ENCODE results near the gene CNEP1R1. TPM values are rescaled to one million over a fixed set of nuclear protein-coding genes. Genes with fewer than 3 reads are reported as not detected.

CNEP1R1 gene
- total RNA-seq, 1 experiment from 2014 or later, result 13.8 TPM

DNA sequence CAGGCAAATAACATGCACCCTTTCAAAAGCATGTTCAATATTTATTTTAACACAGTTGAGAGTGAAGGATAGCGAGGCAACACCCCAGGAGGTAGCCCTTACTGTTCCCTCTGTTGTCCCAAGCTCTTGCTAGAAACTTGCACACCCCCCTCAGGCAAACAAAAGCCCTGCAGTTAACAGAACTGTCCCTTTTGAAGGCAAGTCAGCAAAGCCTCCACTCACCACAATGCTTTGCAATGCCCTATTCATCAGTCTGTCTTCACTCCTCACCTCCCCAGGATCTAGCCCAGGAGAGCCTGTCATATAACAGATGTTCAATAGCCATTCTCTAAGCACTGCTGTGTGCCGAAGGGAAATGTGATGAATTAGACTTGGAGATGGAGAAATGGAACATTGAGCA is 3.5 kb upstream of the CNEP1R1 start:
- CTCF ChIA-PET, result interaction anchor here (1.0 to 2.7 kb wide), 6 partner anchors 13 to 377 kb away, joined by 3 to 16 read pairs (median 4); no protein-coding TSS in a partner anchor
- DNase-seq (ENCODE audit: low spot score) (peak; percentile 42), ATAC-seq (peak; percentile 35)
- Mint-ChIP-seq H3K36me3 (no peaks in the 10 kb centered on the region), H3K27me3 (ENCODE audit: low read depth) (no peaks in the 10 kb centered on the region), H3K4me1 (peaks cover 16% of the 10 kb centered on the region), H3K9me3 (no peaks in the 10 kb centered on the region), H3K27ac (no peak overlapping the region), H3K4me3 (no peak overlapping the region; the same call in 1 of the 2 replicates)
- POLR2A ChIA-PET, result no interaction called here
- no peak for TF ChIP-seq ZNF121 (CRISPR knock-in tag; IDR thresholded peaks at IDR 0.05)
- TF ChIP-seq IRF2 (CRISPR knock-in tag; IDR thresholded peaks at IDR 0.05; ENCODE audit: borderline replicate concordance, low read depth), result no peak
- no peak for TF ChIP-seq NR3C1 (CRISPR knock-in tag; conservative IDR thresholded peaks at IDR 0.05; ENCODE audit: low read depth)
- TF ChIP-seq PREB (CRISPR knock-in tag; IDR thresholded peaks at IDR 0.05; ENCODE audit: borderline replicate concordance), result no peak
- TF ChIP-seq E2F1 (CRISPR knock-in tag; IDR thresholded peaks at IDR 0.05), result no peak
- TF ChIP-seq CREB1 (CRISPR knock-in tag; IDR thresholded peaks at IDR 0.05), result no peak
- no peak for TF ChIP-seq ZNF416 (CRISPR knock-in tag; IDR thresholded peaks at IDR 0.05)
- TF ChIP-seq ZNF512 (CRISPR knock-in tag; IDR thresholded peaks at IDR 0.05; ENCODE audit: borderline replicate concordance), result no peak
- TF ChIP-seq ARID4B (CRISPR knock-in tag; IDR thresholded peaks at IDR 0.05; ENCODE audit: borderline replicate concordance), result no peak
- TF ChIP-seq MYBL2 (CRISPR knock-in tag; IDR thresholded peaks at IDR 0.05), result no peak
- TF ChIP-seq PRDM15 (CRISPR knock-in tag; IDR thresholded peaks at IDR 0.05), result no peak
- TF ChIP-seq ATF1 (CRISPR knock-in tag; IDR thresholded peaks at IDR 0.05), result no peak
- TF ChIP-seq, protein P1, sequence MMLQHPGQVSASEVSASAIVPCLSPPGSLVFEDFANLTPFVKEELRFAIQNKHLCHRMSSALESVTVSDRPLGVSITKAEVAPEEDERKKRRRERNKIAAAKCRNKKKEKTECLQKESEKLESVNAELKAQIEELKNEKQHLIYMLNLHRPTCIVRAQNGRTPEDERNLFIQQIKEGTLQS (CRISPR knock-in tag; conservative IDR thresholded peaks at IDR 0.05), result no peak
- TF ChIP-seq ZNF671 (CRISPR knock-in tag; IDR thresholded peaks at IDR 0.05), result no peak

Data from WTC11 (cell line).